ENCODE data around the gene ASIC2.

Gene ASIC2

DNA sequence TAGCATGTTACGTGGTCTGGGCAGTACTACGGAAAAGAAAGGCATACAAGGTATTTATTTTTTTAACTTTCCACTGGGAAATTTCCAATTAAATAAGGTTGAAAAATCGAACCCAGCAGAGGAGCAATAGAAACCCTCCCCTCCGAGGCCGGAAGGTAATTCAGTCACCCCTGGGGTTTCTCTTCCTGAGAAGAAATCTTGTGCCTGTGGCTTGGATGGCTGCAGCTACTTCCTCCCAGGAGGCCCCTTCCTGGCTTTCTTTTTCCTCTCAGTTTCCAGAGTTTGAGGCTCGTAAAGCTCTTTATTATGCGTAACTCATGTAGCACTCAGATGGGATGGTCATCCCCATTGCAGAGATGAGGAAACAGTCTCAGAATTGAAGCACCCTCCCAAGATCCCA is 140.3 kb downstream of the ASIC2 start:
- no peak for DNase-seq

DNA sequence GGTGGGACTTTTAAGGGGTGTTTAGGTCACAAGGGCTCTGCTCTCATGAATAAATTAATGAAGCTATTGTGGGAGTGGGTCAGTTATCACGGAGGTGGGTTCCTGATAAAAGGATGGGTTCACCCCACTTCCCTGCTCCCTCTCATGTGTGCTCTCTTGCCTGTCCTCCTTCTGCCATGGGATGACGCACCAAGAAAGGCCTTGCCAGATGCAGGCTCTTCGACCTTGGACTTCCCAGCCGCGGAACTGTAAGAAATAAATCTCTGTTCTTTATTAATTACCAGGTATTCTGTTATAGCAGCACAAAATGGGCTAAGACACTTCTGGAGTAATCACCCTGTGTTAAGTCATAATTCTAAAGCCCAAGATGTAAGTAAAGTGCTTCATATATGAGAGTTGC is 141.5 kb downstream of the ASIC2 start:
- no peak for DNase-seq

DNA sequence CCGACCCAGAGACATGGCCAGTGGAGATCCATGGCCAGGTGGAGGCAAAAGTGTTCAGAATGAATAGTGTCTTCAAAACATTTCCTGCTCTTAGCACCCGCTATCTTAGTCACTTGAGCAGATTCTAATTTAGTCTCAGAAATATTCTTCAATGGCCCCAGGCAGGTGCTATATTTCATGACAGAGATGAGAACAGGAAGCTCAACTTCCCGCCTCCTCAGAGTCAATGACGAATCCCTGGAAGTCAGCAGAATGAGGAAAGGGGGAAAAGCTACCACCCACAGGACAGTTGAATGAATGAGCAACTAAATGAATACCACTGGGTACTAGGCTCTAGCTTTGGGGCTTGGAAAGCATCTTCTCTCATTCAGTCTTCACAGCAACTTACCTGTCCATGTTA is 147.2 kb downstream of the ASIC2 start:
- DNase-seq = no peak

DNA sequence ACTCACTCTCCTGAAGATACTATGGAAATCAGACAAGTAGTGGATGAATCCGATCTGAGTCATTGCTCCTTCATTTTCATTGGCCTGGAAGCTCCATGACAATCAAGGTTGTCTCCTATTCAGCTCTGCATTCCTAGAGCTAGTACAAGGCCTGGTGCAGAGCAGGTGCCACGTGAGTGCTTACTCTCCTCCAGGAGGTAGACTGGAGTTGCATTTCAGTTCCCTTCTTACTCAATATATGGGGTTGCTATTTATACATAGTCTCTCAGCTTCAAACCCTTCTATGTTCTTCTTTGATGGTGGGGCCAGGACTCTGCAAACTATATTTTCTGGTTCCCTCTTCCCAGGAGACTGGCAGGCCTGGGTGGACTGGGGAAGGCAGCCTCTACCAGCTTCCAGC is 148.3 kb downstream of the ASIC2 start:
- DNase-seq = no peak

DNA sequence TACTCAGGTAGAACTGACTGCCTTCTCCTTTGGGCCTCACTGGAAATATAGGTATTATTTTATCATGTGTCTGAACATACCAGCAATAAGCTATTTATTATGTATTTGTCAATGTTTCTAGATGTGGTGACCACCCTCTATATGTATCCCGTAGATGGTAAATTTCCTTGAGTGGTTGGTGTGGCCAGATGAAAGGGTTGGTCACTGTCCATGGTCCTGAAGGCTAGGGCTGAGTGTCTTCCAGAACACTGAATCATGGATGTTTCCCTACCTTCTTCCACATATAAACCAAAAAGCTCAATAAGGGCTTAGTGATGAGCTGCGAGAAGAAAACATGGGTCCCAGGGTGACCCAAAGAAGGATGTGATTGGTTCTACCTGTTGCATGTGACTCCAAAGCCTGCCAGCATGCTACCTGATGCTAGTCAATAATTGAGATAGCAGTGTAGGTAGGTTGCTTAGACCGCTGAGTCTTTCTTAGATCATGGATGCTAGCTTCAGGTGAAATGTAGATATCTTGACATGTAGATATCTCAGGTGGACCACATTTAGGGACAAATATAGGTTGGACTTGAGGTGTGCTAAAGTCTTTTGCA is 150.3 kb downstream of the ASIC2 start:
- no peak for DNase-seq

DNA sequence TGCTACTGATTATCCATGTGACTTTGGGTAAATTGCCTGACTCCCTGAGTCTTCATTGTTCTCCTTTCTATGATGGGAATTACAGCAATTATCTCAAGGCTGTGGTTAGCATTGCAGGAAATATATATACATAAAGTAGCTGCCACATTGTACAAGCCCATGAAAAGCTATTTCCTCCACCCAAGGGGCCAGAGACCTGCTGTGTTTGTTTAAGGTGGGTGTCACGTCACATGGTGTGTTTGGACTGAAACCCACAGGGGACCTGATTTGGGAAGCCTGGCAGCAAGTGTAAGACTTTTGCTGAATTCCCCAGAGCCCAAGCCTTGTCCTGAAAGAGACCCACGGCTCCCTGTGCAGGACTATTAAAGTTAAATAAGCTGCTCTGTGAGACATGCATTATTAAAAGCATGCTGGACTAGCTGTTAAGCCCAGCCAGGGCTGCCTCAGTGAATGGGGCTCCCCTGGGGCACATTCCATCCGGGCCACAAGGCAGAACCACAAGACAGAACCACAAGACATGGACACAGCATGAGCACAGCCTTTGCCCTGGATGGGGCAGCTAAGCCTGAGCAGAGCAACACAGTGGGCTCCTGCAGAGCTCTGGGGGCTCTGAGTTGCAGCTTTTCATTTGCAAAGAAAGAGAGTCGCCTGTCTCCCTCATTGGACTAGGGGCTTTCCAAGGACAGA is 152.5 kb downstream of the ASIC2 start:
- DNase-seq = no peak

DNA sequence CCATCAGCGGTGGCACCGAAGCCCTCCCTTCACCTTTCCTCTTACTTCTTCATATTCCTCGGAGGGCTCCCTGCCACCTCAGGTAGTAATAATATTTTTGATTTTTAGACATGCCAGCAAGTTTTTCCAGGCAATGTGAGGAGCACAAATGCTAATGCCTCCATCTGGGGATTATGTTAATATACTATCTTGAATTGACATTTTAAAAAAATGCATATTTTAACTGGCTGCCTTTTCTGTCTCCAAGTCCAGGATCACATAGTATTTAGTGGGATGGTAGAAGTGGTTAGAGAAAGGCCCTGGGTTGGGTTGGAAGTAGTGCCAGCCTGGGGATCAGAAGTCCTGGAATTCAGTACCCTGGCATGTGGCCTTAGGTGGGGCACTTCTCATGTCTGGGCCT is 154.5 kb downstream of the ASIC2 start:
- no peak for DNase-seq

DNA sequence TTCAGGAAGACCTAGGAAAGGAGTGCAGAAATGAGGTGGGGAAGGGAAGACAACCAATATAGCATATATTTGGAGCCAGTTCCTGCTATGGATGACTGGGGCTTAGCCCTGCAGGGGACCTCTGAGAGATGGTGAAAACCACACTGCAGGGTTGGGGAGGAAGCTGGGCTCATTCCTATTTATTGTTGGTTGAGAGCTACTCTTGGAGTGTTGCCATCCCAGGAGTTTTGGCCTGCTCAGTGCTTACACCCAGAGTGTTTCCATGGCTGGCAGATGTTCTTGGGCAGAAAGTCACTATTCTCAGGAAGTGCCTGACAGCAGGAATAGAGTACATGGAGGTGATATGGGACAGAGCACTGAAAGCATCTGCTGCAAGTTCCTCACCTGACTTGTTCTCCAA is 155.7 kb downstream of the ASIC2 start:
- DNase-seq = no peak

DNA sequence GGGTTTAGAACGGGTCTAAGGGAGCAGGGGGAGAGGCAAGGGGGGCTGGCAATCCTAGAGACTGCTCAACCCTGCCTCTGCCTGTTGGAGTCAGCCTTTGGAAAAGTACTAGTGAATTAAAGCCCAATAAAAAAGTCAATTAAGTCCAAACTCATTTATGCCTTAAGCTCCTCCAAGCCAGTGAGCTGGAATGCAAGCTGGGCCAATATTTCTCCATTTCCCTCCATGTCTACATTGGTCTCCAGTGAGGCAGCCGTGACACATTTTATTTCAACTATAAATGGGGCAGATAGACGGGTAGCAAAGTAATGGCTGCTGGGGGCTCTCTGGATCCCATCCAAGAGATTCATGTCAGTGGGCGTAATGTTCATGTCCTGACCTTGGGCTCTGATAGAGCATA is 157.4 kb downstream of the ASIC2 start:
- DNase-seq = no peak

DNA sequence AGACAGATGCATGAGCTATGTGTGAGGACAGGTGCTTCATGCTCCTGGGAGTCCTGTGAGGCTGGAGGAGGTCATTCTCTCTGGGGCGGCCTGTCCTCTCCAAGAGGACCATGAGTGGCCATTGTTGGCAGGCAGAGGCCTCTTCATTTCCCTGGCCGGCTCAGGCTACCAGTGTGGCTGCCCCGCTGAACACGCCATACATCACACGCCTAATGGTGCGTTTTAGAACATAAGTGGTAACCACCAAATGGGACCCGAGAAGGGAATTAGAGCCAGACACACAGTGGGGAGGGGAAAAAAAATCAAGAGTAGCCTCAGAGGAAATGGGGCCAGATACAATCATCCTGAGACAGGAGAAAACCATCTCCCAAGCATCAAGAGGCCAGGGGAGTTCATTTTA is 161.5 kb downstream of the ASIC2 start:
- no peak for DNase-seq

DNA sequence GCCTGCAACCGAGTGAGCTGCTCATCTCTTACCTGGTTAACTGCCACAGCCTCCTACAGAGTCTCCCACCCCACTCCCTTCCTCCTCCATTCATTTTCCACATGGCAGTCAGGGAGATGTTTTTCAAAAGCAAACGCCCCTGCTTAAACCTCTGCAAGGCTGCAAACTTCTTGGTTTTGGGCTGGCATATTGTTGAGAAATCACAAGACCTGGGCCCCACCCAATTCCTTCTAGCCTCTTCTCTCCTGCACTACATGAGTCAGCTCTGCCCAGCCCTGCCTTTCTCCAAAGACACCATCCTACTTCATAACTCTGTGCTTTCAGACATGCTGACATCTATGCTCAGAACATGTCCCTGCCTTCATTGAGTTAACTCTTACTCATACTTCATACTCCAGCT is 165.4 kb downstream of the ASIC2 start:
- DNase-seq = no peak

DNA sequence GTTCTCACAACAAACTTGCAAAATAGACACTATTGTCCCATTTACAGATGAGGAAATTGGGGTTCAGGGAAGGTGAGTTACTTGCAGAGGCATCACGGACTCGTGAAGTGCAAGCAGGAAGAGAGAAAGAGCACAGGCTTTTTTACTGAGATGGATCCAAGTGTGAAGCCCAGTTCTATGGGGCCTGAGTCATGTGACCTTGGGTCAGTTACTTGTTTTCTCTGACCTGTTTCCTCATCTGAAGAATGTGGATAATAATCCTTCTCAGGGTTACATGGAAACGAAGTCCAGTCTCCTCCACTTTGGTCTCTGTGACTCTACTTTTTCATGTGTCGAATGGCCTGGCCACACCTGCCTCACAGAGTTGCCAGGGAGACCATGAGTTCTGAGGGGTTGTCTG is 167.0 kb downstream of the ASIC2 start:
- no peak for DNase-seq

DNA sequence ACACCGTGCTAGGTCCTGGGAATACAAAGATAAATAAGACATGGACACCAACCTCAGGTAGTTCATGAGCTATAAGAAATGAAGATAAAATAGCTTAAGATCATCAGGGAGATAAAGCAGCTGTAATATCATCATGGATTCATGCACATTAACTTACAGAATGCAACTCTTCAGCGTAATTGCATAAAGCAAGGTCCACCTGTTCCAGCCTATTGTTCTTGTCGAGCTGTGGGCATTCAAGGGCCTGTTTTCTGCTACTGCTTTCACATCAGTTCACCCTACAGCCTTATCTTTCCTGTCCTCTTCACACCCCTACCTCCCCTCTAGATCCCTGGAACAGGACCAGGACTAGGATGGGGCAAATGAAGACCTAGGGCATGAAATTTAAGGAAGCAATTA is 167.5 kb downstream of the ASIC2 start:
- no peak for DNase-seq

DNA sequence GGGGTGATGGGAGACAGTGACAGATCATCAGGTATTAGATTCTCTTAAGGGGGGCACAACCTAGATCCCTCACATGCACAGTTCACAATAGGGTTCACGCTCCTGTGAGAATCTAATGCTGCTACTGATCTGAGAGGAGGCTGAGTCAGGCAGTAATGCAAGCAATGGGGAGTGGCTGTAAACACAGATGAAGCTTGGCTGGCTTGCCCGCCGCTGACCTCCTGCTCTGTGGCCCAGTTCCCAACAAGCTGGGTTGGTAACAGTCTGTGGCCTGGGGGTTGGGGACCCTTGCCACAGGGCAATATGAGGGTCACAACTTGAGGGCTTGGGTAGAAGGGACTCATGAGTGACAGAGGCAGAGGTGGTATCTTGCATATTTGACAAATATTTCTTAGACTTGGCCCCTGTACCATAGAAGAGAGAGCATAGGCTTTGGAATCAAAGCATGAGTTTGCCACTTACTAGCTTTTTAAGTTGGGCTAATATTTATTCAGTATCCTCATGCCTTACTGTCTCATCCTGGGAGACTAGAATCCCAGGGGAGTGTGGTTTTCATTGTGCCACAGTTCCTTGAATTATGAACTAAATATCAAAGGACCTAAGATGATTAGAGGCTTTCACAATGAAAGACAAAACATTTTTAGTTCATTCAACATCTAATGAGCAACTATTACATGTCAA is 168.1 kb downstream of the ASIC2 start:
- DNase-seq = no peak

DNA sequence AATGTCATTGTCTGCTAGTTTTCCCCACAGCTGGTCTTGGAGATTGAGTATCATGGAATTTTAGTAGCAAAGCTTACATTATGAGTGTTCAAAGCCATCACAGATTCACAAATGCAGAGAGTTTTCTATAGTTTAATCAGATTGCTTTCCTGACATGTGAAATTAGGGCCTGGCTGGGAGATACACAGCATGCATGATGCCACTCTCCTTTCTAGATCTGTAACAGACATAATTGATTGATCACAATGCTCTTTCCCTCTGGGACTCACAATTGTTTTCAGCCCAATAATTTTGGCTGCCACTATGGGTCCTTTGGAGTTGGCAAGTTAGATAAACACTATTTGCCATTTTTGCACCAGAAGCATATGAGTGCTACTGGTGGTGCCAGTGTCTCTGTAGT is 168.9 kb downstream of the ASIC2 start:
- no peak for DNase-seq

DNA sequence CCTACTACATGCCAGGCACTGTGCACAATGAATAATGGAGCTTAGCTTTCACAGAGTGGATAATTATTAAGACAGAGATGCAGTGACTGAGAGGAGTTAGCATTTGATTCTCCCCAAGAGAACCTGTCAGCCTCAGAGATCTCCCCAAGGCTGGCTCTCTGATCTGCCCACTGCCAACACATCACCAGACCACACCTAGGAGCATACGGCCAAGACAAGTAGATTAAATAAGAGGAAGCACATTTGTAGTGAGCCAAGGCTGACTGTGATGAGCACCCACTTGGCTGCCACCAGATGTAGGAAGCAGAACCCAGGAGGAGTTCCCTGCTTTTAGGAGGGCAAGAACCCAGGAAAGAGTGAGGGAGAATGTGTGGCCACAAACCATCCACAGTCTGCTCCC is 171.3 kb downstream of the ASIC2 start:
- no peak for DNase-seq

DNA sequence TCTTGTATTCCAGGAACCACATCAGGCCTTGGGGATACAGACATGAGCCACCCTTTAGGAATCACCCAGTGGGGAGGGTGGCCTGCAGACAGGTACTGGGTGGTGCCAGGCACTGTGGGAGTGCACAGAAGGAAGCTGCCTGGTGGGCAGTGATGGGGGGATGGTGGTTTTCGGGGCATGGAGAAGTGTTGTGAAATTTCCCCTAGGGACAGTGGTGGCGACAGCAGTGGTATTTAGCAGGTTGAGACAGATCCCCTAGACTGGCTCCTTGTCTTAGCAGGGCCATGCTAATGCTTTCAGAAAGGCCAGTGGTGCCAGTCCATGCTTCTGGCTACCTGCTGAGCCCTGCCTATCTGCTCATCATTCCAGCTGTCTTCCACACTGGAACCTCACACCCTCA is 171.8 kb downstream of the ASIC2 start:
- no peak for DNase-seq

DNA sequence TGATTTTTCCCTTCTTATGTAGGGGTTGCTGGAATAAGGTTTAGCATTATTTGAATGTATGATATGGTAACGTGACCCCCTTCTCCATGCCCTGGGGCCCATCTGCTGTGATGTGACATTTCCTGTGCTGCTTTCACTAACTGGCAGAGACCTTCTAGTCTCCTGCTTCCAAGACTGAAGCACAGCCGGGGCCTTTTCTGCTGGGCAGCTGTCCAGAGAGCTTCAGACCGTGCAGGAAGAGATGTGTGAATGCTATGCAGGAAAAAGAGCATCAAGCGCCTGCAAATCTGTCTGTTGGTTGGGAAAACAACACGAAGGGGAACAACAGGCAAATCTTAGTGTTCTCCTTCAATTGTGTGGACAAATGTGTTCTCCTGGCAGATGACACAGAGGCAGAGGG is 173.0 kb downstream of the ASIC2 start:
- DNase-seq = no peak

DNA sequence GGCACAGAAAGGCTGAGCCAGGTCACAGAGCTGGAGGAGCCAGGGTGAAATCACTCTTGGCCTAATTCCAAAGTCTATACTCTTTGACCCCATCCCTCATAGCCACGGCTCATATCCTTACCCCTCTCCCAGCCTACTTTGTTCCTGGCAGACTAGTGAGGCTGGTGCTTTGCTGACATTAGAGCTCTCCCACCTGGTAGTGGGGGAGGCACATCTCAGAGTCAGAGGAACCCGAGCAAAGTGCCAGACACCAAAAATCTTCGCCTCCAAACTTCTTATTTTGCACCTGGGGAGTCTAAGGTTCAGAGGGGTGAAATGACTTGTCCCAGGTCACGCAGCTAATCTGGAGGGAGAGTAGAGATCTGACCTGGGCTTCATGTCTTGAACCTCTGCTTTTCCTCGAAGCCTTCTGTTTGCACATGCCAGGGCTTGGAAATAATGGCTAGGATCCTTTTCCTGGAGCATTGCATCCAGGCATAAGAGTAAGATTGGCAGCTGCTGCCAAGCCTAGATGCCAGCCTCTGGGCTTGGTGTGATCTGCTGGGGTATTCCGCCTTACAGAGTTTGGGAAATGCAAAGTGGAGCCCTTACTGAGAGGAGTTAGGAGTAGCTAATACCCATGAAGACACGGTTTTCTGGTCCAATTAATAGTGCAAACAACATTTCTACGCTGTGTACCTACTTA is 174.6 kb downstream of the ASIC2 start:
- DNase-seq = no peak

DNA sequence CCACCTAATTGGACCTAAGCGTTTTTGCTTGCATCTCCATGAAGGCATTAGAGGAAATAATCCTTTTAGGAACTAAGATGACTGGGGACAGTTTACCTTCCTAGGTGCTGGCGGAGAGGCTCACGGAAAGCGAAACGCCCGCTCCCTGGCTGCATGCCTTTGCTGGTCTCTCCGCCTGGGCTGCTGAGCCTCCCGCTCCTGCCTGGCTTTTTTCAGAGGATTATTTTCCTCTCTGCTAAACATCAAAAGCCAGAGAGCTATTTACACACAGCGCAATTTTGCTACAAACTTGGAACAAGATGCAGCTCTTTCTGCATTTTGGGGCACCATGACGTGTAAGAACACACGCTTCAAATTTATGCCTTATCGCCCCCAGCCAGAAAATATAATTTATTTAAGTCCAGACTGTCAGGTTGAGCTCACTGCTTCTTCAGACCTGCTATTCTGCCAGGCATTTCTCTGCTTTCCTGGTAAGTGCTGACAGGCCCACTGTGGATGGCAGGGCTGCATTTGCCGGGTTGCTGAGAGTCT is 177.0 kb downstream of the ASIC2 start:
- DNase-seq = no peak

DNA sequence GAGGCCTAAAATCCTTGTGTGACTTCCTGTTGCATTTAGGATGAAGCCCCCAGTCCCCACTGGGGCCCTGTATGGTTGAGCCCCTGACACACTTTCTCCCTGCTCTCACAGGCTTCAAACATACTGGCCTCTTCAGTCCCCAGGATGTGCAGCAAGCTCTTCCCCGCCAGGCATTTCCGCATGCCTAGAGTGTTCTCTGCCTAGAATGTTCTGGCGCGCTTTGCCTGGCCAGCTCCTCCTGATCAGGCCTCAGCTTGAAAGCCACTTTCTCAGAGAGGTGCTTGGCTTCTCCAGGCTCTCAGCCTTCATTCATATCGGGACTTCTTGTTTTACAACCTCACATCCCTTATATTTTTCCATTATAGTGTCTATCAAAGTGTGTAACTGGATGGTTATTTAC is 177.7 kb downstream of the ASIC2 start:
- no peak for DNase-seq

DNA sequence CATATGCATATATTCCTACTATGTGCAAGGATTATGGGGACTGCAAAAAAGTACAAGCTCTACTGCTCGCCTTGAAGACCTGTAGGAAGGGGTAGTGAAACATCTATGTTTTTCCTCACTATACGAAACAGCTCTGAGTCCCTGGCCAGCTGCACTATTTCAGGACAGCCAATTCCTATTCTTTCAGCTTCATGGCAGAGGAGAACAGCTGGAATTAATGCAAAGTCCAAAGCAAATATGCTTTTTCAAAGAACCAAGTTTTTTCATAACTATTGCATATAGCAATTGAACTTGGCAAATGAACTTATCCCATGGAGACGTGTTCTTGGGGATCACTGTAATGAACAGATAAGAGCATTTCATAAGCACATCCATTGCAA is 179.1 kb downstream of the ASIC2 start:
- DNase-seq = no peak

DNA sequence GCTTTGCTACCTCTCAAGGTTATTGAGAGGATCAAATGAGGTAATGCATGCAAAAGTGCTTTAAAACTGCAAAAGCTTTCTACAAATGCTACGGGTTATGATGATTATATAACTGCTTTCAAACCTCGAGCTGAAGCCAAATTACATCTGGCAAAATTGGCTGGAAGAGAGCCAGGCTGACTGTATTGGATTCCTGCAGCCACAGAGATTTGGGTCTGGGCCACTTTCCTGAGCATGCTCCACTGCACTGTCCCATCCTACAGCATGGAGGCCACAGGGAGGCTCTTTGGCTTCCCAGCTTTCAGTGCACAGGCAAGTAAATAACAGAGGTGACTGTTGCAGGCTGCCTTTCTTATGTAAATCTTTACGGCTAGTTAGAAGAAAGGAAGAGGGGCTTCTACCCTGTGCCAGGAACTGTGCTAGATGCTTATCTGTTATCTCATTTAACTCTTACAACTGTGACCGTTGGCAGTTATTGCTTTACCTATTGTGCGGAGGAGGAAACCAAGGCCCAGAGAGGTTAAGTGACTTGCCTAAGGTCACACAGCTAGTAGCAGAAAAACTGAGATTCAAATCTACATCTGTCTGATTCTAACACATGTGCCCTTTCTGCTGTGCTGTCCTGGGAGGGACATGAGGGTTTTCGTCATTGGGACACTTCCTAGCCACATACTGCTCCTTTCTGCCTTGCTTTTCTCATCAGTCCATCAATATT is 179.7 kb downstream of the ASIC2 start:
- no peak for DNase-seq

Data from stimulated activated CD4-positive, alpha-beta T cell treated with anti-CD3 and anti-CD28 coated beads, Interleukin-4, amount 100 ng/mL, for 1 hour (primary cell).